AG04450 (cell line): ENCODE results near the gene NOG. TPM values are rescaled to one million over a fixed set of nuclear protein-coding genes. Genes with fewer than 3 reads are reported as not detected.

Experiments used
- CTCF ChIA-PET: fragments of 300-600, 350-600 bp; formaldehyde crosslinking; extraction: SDS; loops from one replicate; lab custom pipeline; 2022; ENCODE audit warnings: antibody characterized with exemption, inconsistent platforms; lab: Charles Lee
- POLR2A ChIA-PET: fragments of 350-600 bp; formaldehyde crosslinking; extraction: SDS; loops from one replicate; lab custom pipeline; 2021; ENCODE audit warnings: antibody characterized with exemption, inconsistent platforms; lab: Yijun Ruan, JAX
- DNase-seq: peaks from one replicate; pipeline ENCODE4 v3.0.0-alpha.2; 2011; ENCODE audit warnings: low read depth, low spot score
- H3K27ac ChIP-seq: one replicate; pipeline ENCODE4 v1.5.1; 2012; ENCODE audit warnings: low read depth, low read length, control low read depth
- H3K27me3 ChIP-seq: one replicate; pipeline ENCODE4 v1.6.0; 2012; ENCODE audit warnings: low read length; ENCODE audit not compliant: control insufficient read depth, insufficient read depth
- H3K4me3 ChIP-seq: 2 replicates; pipeline ENCODE4 v1.5.1; 2011; ENCODE audit warnings: mild to moderate bottlenecking, low read depth, low read length, control low read depth
- H3K9me3 ChIP-seq: 2 replicates; pipeline ENCODE4 v1.5.1; 2012; ENCODE audit warnings: low read length; ENCODE audit not compliant: control insufficient read depth, insufficient read depth
- polyA plus RNA-seq: library from polyadenylated mRNA; depleted of rRNA; stranded (reverse); fragments of >200 nt; gene quantifications from 2 replicates; pipeline ENCODE4 v1.2.3, GENCODE V29; 2011
- TF ChIP-seq, protein P1 (sequence below): IDR thresholded peaks from 2 replicates; pipeline ENCODE4 v1.5.1; 2011; ENCODE audit warnings: low read depth, low read length, control low read depth, inconsistent platforms

The NOG gene
- polyA plus RNA-seq, 1 experiment: 0.64 TPM

DNA sequence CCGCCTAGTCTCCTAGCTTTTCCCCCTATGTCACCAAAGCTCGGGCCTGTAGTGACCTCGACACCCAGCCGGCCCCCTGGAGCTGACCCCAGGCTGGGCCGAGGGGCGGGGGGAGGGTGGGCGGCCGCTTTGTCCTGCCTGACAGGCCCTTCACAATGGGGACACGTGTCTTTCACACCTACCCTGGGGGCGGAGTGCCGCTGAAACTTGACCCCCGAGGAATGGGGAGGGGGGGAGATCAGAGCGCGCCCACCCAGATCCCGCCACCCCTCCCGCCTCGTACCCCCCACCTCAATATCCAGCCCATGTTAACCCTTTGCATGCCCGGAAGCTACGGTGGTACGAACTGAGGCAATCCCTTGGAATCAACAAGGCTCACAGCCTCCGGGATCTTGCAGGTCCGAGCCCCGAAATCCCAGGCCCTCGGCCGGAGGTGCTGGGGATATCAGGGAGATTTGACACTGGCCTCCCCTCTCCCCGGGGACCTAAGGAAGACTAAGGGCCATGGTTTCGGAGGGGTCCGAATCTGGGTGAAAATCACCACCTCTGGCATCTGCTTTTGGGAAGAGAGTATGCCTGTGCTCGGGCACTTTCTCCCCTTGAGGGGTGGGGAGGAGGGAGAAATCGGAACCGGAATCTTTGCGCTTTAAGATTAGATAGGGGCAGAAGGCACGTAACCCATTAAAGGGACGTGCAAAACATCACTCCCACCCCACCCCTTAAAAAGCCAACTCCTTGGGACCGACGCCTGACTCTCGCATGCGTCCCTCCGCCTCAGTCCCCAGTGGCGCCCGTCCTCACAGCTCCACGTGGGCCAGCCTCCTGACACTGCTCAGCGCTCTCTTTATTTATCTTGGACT lies 2.6 kb downstream of the NOG start:
- peak overlapping the region; percentile 41 for H3K4me3 ChIP-seq
- DNase-seq: no peak
- ChIA-PET POLR2A (no interaction called here), CTCF (interaction anchor here (0.6 to 12.6 kb wide), 4 partner anchors 121 to 224 kb away, joined by 3 to 272 read pairs (median 6); no protein-coding TSS in a partner anchor)
- peaks cover 11% of the 10 kb centered on the region for H3K27me3 ChIP-seq
- H3K9me3 ChIP-seq: no peaks in the 10 kb centered on the region; the same call in 1 of the 2 replicates
- TF ChIP-seq, protein P1, sequence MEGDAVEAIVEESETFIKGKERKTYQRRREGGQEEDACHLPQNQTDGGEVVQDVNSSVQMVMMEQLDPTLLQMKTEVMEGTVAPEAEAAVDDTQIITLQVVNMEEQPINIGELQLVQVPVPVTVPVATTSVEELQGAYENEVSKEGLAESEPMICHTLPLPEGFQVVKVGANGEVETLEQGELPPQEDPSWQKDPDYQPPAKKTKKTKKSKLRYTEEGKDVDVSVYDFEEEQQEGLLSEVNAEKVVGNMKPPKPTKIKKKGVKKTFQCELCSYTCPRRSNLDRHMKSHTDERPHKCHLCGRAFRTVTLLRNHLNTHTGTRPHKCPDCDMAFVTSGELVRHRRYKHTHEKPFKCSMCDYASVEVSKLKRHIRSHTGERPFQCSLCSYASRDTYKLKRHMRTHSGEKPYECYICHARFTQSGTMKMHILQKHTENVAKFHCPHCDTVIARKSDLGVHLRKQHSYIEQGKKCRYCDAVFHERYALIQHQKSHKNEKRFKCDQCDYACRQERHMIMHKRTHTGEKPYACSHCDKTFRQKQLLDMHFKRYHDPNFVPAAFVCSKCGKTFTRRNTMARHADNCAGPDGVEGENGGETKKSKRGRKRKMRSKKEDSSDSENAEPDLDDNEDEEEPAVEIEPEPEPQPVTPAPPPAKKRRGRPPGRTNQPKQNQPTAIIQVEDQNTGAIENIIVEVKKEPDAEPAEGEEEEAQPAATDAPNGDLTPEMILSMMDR: no peak
- no peak overlapping the region for H3K27ac ChIP-seq

DNA sequence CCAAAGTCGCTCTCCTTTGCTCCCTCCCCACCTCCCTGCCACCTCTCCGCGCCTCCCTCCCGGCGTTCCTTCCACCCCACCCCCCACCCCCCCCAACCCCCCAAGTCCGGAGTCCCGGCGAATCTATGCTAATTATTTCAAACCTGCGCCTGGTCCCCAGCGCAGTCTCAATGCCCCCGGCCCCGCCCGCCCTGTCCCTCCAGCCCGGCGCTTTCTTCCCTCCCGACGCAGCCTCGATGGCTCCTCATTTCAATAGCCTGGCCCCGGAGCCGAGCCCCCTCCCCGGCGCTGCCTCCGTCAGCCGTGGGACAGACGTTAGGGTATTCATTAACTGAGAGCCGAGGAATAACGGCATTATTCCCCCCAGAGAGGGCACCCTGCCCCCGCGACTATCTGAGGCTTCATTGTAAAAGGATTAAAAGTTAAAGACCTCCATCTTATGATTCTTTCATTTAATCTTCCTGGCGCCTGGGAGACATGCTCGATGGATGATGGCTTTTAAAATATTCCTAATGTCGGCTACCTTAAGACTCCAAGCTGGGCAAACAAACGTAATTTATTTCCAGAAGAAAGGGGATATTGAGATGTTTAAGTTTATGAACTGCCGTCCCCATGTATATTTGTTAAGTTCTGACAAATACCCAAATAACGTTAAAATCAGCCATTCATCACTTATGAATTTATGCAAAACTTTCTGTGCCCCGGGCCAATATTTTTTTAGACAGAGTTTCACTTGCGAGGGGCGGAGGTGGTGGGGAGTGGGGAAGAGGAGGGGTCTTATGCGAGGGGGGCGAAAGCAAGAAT lies 3.4 kb downstream of the NOG start:
- Histone ChIP-seq H3K27me3 (peaks cover 7% of the 10 kb centered on the region), H3K27ac (no peak overlapping the region), H3K9me3 (no peaks in the 10 kb centered on the region; the same call in 1 of the 2 replicates), H3K4me3 (peak overlapping the region; percentile 46)
- POLR2A ChIA-PET: no interaction called here
- TF ChIP-seq, protein P1: no peak
- DNase-seq: no peak
- CTCF ChIA-PET: interaction anchor here (12.6 kb wide), 1 partner anchor 120 kb away, joined by 272 read pairs; no protein-coding TSS in a partner anchor

DNA sequence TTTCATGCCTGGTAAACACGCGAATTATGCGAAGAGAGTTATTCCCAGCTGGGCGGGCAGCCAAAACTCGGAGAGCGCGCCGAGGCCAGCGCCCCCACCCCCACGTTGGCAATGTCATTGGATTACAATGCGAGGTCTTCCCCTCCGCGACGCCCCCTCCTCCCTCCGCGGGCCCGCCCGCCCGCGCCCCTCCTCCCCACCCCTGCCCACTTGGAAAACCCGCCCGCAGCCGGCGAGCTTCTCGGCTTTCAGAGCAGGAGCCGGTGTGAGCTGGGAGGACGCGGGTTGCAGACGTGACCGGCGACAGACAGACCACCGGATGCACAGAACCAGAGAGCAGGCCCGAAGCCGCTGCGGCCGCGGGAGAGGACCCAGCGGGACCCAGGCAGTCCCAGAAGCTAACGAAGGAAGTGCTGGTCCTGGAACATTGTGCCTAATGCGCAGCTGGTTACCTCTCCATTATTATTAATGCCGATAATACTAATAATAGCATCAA lies 4.0 kb downstream of the NOG start:
- no peak for DNase-seq

DNA sequence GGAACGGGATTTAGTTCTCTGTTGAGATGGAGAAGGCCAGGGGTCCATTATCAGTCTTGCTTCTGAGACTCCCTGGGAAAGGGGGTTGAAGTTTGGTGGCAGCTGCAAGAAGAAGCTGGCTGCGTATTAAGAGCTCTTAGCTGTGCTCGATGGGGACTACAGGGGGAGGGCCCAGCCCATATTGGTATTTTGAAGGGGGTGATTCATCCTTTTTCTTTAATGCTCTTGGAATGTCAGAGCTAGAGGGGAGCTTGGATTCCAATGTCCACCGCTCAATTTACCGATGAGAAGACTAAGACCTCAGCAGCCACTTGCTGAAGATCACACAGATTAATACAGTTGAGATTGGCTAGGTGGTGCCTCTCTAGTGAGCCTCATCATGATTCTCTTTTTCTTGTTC lies 5.0 kb downstream of the NOG start:
- H3K27me3 ChIP-seq: peaks cover 3% of the 10 kb centered on the region
- DNase-seq: no peak
- POLR2A ChIA-PET: interaction anchor here (1.1 kb wide), 1 partner anchor 101 kb away, joined by 3 read pairs; no protein-coding TSS in a partner anchor
- no peaks in the 10 kb centered on the region; the same call in 1 of the 2 replicates for H3K9me3 ChIP-seq
- H3K27ac ChIP-seq: no peak overlapping the region
- no peak overlapping the region for H3K4me3 ChIP-seq
- CTCF ChIA-PET: interaction anchor here (1.0 to 12.6 kb wide), 2 partner anchors 119 to 182 kb away, joined by 5 to 272 read pairs; no protein-coding TSS in a partner anchor
- TF ChIP-seq, protein P1: no peak

More for the DNA sequence above, 4.0 kb downstream of the NOG start:
- H3K9me3 ChIP-seq: no peaks in the 10 kb centered on the region; the same call in 1 of the 2 replicates
- ChIA-PET POLR2A (no interaction called here), CTCF (interaction anchor here (12.6 kb wide), 1 partner anchor 119 kb away, joined by 272 read pairs; no protein-coding TSS in a partner anchor)
- TF ChIP-seq, protein P1: no peak
- H3K4me3 ChIP-seq: peak overlapping the region; percentile 47
- no peak overlapping the region for H3K27ac ChIP-seq
- peaks cover 3% of the 10 kb centered on the region for H3K27me3 ChIP-seq
